Measurements from ENCODE around the gene WRAP73.

WRAP73 gene

GRCh38 chr1:3646596-3646995 is 3.3 kb downstream of the WRAP73 start:
- no peak for DNase-seq (ENCODE audit: low spot score)

GRCh38 chr1:3645666-3646355 is 4.1 kb downstream of the WRAP73 start:
- no peak for DNase-seq (ENCODE audit: low spot score)

- no peak for DNase-seq (ENCODE audit: low spot score)
These were observed 4.7 kb downstream of the WRAP73 start for GRCh38 chr1:3645247-3645646.

GRCh38 chr1:3644273-3644672 is 5.6 kb downstream of the WRAP73 start:
- no peak for DNase-seq (ENCODE audit: low spot score)

GRCh38 chr1:3642919-3643675 is 6.8 kb downstream of the WRAP73 start:
- DNase-seq (ENCODE audit: low spot score): no peak

GRCh38 chr1:3641816-3642215 is 8.1 kb downstream of the WRAP73 start:
- no peak for DNase-seq (ENCODE audit: low spot score)

GRCh38 chr1:3641046-3641760 is 8.7 kb downstream of the WRAP73 start:
- no peak for DNase-seq (ENCODE audit: low spot score)

GRCh38 chr1:3640121-3640837 is 9.6 kb downstream of the WRAP73 start:
- DNase-seq (ENCODE audit: low spot score): no peak

GRCh38 chr1:3639397-3639911 is 10.4 kb downstream of the WRAP73 start:
- no peak for DNase-seq (ENCODE audit: low spot score)

GRCh38 chr1:3638676-3639075 is 11.2 kb downstream of the WRAP73 start:
- DNase-seq (ENCODE audit: low spot score): no peak

GRCh38 chr1:3638027-3638426 is 11.9 kb downstream of the WRAP73 start:
- DNase-seq (ENCODE audit: low spot score): no peak

- no peak for DNase-seq (ENCODE audit: low spot score)
These were observed 13.4 kb downstream of the WRAP73 start for GRCh38 chr1:3636531-3636930.

GRCh38 chr1:3636080-3636479 is 13.8 kb downstream of the WRAP73 start:
- DNase-seq (ENCODE audit: low spot score): no peak

- no peak for DNase-seq (ENCODE audit: low spot score)
These were observed 15.7 kb downstream of the WRAP73 start for GRCh38 chr1:3634059-3634800.

- DNase-seq (ENCODE audit: low spot score): no peak
These were observed 16.4 kb downstream of the WRAP73 start for GRCh38 chr1:3633344-3634058.

GRCh38 chr1:3632716-3633343 is 17.1 kb downstream of the WRAP73 start:
- DNase-seq (ENCODE audit: low spot score): no peak

- DNase-seq (ENCODE audit: low spot score): no peak
These were observed 17.6 kb downstream of the WRAP73 start for GRCh38 chr1:3632298-3632697.

GRCh38 chr1:3631320-3632260 is 18.3 kb downstream of the WRAP73 start:
- no peak for DNase-seq (ENCODE audit: low spot score)

- no peak for DNase-seq (ENCODE audit: low spot score)
These were observed 19.0 kb downstream of the WRAP73 start for GRCh38 chr1:3630914-3631313.

Data from HuH-7 (cell line).